HG03060 (cell line): ENCODE measurements around the gene SMARCD3.

Experiments
- ATAC-seq: cut with Tn5 transposase; IDR thresholded peaks from one replicate; pipeline ENCODE4 v1.9.1; 2021; ENCODE audit warnings: low read depth, moderate number of reproducible peaks; ENCODE audit not compliant: unreplicated experiment

Gene SMARCD3

DNA sequence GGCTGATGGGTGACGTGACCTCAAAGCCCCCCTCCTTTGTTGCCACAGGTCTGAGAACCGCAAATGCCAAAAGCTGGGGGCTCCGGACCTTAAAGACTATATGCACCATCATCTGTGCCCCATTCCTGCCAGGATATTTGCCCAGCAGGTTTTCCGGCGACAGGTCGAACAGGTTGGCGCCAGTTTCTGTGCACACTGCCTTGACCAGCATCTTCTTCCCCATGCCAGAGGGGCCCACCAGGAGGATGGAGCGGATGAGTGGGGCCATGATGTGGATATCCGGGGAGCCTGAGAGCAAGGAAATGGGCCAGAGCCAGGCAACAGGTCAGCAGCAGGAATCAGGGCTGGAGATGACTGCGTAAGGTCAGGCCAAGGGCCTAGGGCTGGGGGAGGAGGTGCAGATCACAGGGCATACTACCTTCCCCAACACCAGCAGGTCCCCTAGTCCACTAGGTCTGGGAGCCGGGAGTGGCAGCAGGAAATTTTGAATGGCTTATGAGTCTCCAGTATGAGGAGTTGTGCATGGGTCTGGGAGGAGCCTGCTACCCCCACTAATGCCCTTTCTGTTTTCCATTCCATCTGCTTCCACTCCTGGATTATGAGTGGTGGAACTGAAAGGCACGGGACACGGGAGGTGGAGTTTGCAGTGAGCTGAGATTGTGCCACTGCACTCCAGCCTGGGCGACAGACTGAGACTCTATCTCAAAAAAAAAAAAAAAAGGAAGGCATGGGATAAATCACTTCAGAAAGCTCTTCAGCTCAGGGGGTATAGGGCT is 55.1 kb downstream of the SMARCD3 start:
- ATAC-seq: no peak

DNA sequence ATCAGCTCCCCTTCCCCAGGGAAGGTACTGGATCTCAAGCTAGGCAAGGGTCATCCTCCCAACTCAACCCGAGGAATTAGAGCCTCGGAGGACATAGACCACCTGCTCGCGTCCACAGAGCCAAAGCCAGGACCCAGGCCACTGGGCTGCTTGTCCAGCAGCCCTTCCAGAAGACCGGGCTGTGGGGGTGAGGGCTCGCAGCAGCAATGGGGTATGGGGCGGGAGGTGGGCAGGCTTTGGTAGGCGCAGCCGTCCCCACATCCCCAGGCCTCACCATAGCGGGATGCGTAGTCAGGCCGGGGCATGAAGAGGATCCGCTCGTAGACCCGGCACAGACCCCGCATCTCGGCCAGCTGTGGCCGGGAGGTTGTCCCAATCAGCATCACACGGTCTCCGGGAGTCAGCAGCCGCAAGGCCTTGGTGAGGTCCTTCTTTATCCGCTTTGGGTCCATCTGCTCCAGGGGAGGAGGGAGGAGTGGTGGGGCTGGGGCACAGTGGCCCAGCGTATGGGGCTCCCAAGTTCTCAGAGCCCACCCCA is 56.4 kb downstream of the SMARCD3 start:
- no peak for ATAC-seq

DNA sequence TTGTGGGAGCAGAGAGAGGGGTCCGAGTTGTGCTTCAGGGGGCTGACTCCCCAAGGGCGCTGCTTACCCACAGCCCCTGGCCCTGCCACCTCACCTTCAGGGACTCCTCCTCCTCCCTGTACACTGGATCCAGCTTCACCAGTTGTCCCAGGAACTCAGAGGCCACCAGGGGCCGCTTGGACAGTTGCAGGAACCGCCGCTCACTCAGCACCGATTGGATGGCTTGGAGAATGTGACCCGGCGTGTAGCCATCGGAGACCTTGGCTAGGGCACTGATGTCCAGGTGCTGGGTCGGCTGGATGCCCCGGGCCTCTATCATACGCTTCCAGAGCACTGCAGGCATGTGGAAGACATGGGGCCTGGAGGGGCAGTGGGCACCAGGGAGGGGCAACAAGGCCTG is 57.0 kb downstream of the SMARCD3 start:
- no peak for ATAC-seq

DNA sequence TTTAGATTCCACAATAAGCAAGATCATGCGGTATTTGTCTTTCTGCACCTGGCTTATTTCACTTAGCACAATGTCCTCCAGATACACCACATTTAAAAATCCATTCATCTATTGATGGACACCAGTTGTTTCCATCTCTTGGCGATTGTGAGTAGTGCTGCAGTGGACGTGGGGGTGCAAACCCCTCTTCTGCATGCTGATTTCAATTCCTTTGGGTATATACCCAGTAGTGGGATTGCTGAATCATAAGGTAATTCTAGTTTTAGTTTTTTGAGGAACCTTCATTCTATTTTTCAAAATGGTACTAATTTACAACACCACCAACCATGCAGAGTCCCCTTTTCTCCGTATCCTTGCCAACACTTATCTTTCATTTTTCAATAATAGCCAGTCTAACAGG is 59.5 kb downstream of the SMARCD3 start:
- ATAC-seq: no peak
